GM19238 (cell line): Measurements from ENCODE around the gene RAB6A.
A peak's percentile ranks its signal among the peaks of the same experiment; 100 is the strongest.
"Not testable (repeated sequence)": the region's sequence is repeated elsewhere in the genome, so short reads cannot be mapped to it uniquely, and the experiment has no call there.

Experiments used
- DNase-seq: peaks from one replicate; pipeline ENCODE4 v3.0.0; 2011; ENCODE audit warnings: low spot score; ENCODE audit not compliant: insufficient read length

RAB6A gene

GRCh38 chr11:73760679-73761402, at the start of gene RAB6A:
TSS of gene RAB6A (minus strand) at chr11:73761074. CDS start at chr11:73760635, 439 bp downstream.
- DNase-seq = peak; percentile 96

GRCh38 chr11:73810637-73811036, 49.8 kb upstream of the RAB6A start:
- no peak for DNase-seq

- no peak for DNase-seq
Observed at GRCh38 chr11:73808052-73808451, 47.2 kb upstream of the RAB6A start.

GRCh38 chr11:73804712-73805111, 43.8 kb upstream of the RAB6A start:
- no peak for DNase-seq

- no peak for DNase-seq
Observed at GRCh38 chr11:73801136-73801535, 40.3 kb upstream of the RAB6A start.

- DNase-seq = no peak
Observed at GRCh38 chr11:73800276-73800806, 39.5 kb upstream of the RAB6A start.

- no peak for DNase-seq
Observed at GRCh38 chr11:73797457-73797856, 36.6 kb upstream of the RAB6A start.

- DNase-seq = no peak
Observed at GRCh38 chr11:73795925-73796632, 35.2 kb upstream of the RAB6A start.

- DNase-seq = no peak
Observed at GRCh38 chr11:73792584-73792983, 31.7 kb upstream of the RAB6A start.

- no peak for DNase-seq
Observed at GRCh38 chr11:73789279-73789670, 28.4 kb upstream of the RAB6A start.

- peak; percentile 96 for DNase-seq
Observed at GRCh38 chr11:73787643-73788558, 27.0 kb upstream of the RAB6A start, which contains the start of gene MRPL48. TSS of gene MRPL48 (plus strand) at chr11:73787874. CDS start at chr11:73787972, 98 bp downstream.

- no peak for DNase-seq
Observed at GRCh38 chr11:73787051-73787642, 26.3 kb upstream of the RAB6A start.

- DNase-seq = not testable (repeated sequence)
Observed at GRCh38 chr11:73785467-73785866, 24.6 kb upstream of the RAB6A start.

GRCh38 chr11:73784734-73785133, 23.9 kb upstream of the RAB6A start:
- no peak for DNase-seq

- no peak for DNase-seq
Observed at GRCh38 chr11:73784080-73784634, 23.3 kb upstream of the RAB6A start.

GRCh38 chr11:73783483-73784020, 22.7 kb upstream of the RAB6A start:
- DNase-seq = no peak

GRCh38 chr11:73781303-73781702, 20.4 kb upstream of the RAB6A start:
- DNase-seq = no peak

GRCh38 chr11:73779084-73779902, 18.4 kb upstream of the RAB6A start:
- peak; percentile 95 for DNase-seq

GRCh38 chr11:73770811-73771210, 9.9 kb upstream of the RAB6A start:
- not testable (repeated sequence) for DNase-seq

GRCh38 chr11:73766763-73767162, 5.9 kb upstream of the RAB6A start:
- no peak for DNase-seq
